WTC11 (cell line): ENCODE measurements around the gene PIGP. TPM values are rescaled to one million over a fixed set of nuclear protein-coding genes. Genes with fewer than 3 reads are reported as not detected.

Experiments
- ATAC-seq: fragments of 200-7000 bp; cut with Tn5 transposase; 2 replicates; pipeline ENCODE4 v1.10.0; 2021; ENCODE audit warnings: mild to moderate bottlenecking, moderate library complexity
- CTCF ChIA-PET: fragments of 300-600 bp; sonication (Branson Sonifier 250); formaldehyde crosslinking; loops from one replicate; lab custom pipeline; 2021; ENCODE audit warnings: antibody characterized with exemption; lab: Charles Lee
- POLR2A ChIA-PET: fragments of 350-600 bp; sonication (Branson Sonifier 250); formaldehyde crosslinking; loops from one replicate; lab custom pipeline; 2021; ENCODE audit warnings: antibody characterized with exemption; lab: Charles Lee
- DNase-seq: peaks from one replicate; pipeline ENCODE4 v3.0.0; 2021; ENCODE audit warnings: low spot score
- H3K27ac Mint-ChIP-seq: 2 replicates; pipeline ENCODE4 v1.8.0; 2021; ENCODE audit warnings: mixed read lengths
- H3K27me3 Mint-ChIP-seq: 2 replicates; pipeline ENCODE4 v1.8.0; 2021; ENCODE audit warnings: low read depth, mild to moderate bottlenecking, moderate library complexity, mixed read lengths
- H3K36me3 Mint-ChIP-seq: 2 replicates; pipeline ENCODE4 v1.8.0; 2021; ENCODE audit warnings: mixed read lengths
- H3K4me1 Mint-ChIP-seq: 2 replicates; pipeline ENCODE4 v1.8.0; 2022; ENCODE audit warnings: mixed read lengths
- H3K4me3 Mint-ChIP-seq: 2 replicates; pipeline ENCODE4 v1.8.0; 2021; ENCODE audit warnings: mild to moderate bottlenecking, moderate library complexity, mixed read lengths
- H3K9me3 Mint-ChIP-seq: 2 replicates; pipeline ENCODE4 v1.8.0; 2021; ENCODE audit warnings: mixed read lengths
- CREB1 ChIP-seq: sonication (generic); formaldehyde crosslinking; IDR thresholded peaks from 2 replicates; pipeline ENCODE4 v1.8.0; 2023; ENCODE audit warnings: mild to moderate bottlenecking, missing genetic modification reagents
- ESRRA ChIP-seq: sonication (generic); formaldehyde crosslinking; IDR thresholded peaks from 2 replicates; pipeline ENCODE4 v1.8.1; 2022; ENCODE audit warnings: mild to moderate bottlenecking, missing genetic modification reagents, borderline replicate concordance
- FOXK1 ChIP-seq: sonication (generic); formaldehyde crosslinking; IDR thresholded peaks from 2 replicates; pipeline ENCODE4 v1.8.0; 2022; ENCODE audit warnings: mild to moderate bottlenecking, moderate library complexity, missing genetic modification reagents
- JAZF1 ChIP-seq: fragments of 250-450 bp; sonication (Bioruptor Pico); IDR thresholded peaks from 2 replicates; pipeline ENCODE4 v1.9.0; 2021; ENCODE audit warnings: moderate library complexity, mild to moderate bottlenecking, inconsistent platforms
- MXD4 ChIP-seq: fragments of 250-450 bp; sonication (Bioruptor Pico); IDR thresholded peaks from 2 replicates; pipeline ENCODE4 v1.8.0; 2021; ENCODE audit warnings: mild to moderate bottlenecking, moderate library complexity, borderline replicate concordance
- NFATC4 ChIP-seq: fragments of 250-450 bp; sonication (Bioruptor Pico); IDR thresholded peaks from 2 replicates; pipeline ENCODE4 v1.9.0; 2021; ENCODE audit warnings: mild to moderate bottlenecking
- NFYB ChIP-seq: sonication (generic); formaldehyde crosslinking; conservative IDR thresholded peaks from 2 replicates; pipeline ENCODE4 v1.8.0; 2022; ENCODE audit warnings: low read depth, missing genetic modification reagents
- NR2C2 ChIP-seq: sonication (generic); formaldehyde crosslinking; IDR thresholded peaks from 2 replicates; pipeline ENCODE4 v1.8.0; 2022; ENCODE audit warnings: mild to moderate bottlenecking, missing genetic modification reagents
- OVOL2 ChIP-seq: fragments of 250-450 bp; sonication (Bioruptor Pico); IDR thresholded peaks from 2 replicates; pipeline ENCODE4 v1.9.0; 2021; ENCODE audit warnings: mild to moderate bottlenecking, borderline replicate concordance
- SMAD4 ChIP-seq: sonication (generic); formaldehyde crosslinking; IDR thresholded peaks from 2 replicates; pipeline ENCODE4 v1.8.0; 2022; ENCODE audit warnings: mild to moderate bottlenecking, missing genetic modification reagents
- SP1 ChIP-seq: sonication (generic); formaldehyde crosslinking; conservative IDR thresholded peaks from 2 replicates; pipeline ENCODE4 v1.8.1; 2022; ENCODE audit warnings: missing genetic modification reagents
- TEAD1 ChIP-seq: sonication (generic); formaldehyde crosslinking; IDR thresholded peaks from 2 replicates; pipeline ENCODE4 v1.8.0; 2022; ENCODE audit warnings: mild to moderate bottlenecking, missing genetic modification reagents
- ZNF423 ChIP-seq: fragments of 250-450 bp; sonication (Bioruptor Pico); IDR thresholded peaks from 2 replicates; pipeline ENCODE4 v2.1.2; 2022; ENCODE audit warnings: mild to moderate bottlenecking, moderate library complexity
- total RNA-seq: library from RNA; stranded (reverse); gene quantifications from 3 replicates; pipeline ENCODE4 v1.2.3, GENCODE V29; 2021
- TF ChIP-seq, protein P1 (sequence below): sonication (generic); formaldehyde crosslinking; IDR thresholded peaks from 2 replicates; pipeline ENCODE4 v1.8.0; 2023; ENCODE audit warnings: mild to moderate bottlenecking, missing genetic modification reagents
- TF ChIP-seq, protein P2 (sequence below): sonication (generic); formaldehyde crosslinking; conservative IDR thresholded peaks from 2 replicates; pipeline ENCODE4 v1.8.1; 2023; ENCODE audit warnings: mild to moderate bottlenecking, low read depth, missing genetic modification reagents, moderate library complexity
- TF ChIP-seq, protein P3 (sequence below): sonication (generic); formaldehyde crosslinking; IDR thresholded peaks from 2 replicates; pipeline ENCODE4 v1.8.1; 2022; ENCODE audit warnings: low read depth, missing genetic modification reagents, borderline replicate concordance
- TF ChIP-seq, protein P4 (sequence below): fragments of 250-450 bp; sonication (Bioruptor Pico); IDR thresholded peaks from 2 replicates; pipeline ENCODE4 v2.1.2; 2022; ENCODE audit warnings: mild to moderate bottlenecking, moderate library complexity
- TF ChIP-seq, protein P5 (sequence below): sonication (generic); formaldehyde crosslinking; IDR thresholded peaks from 2 replicates; pipeline ENCODE4 v1.8.1; 2023; ENCODE audit warnings: mild to moderate bottlenecking, missing genetic modification reagents, moderate library complexity
- TF ChIP-seq, protein P6 (sequence below): sonication (generic); formaldehyde crosslinking; IDR thresholded peaks from 2 replicates; pipeline ENCODE4 v1.8.1; 2023; ENCODE audit warnings: mild to moderate bottlenecking, missing genetic modification reagents, borderline replicate concordance
- TF ChIP-seq, protein P7 (sequence below): fragments of 250-450 bp; sonication (Bioruptor Pico); IDR thresholded peaks from 2 replicates; pipeline ENCODE4 v1.9.0; 2021; ENCODE audit warnings: mild to moderate bottlenecking

PIGP gene
- total RNA-seq, 1 experiment from 2014 or later, result 10.9 TPM

DNA sequence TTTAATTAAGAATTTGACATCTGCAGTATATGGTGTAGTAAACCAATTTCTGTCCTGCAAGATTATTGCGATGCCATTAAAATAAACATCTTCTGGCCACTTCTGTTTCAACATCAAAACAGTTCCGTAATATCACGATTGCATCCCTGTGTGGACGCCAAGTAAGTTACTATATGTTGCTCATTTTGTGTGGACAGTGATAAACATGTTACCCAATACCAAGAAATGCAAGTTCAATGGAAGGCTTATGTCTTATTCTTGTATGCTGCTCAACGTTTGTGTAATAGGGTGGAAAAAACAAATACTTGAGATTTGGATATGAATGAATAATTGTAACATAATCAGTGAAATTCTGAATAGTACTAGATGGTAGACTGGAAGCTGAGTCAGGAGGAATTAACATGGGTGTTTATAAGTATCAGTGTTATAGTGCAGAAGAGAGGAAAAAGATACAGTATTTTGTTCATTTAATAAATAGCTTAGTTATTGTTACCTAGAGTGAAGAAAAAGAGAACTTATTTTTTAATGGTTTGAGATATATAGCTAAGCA lies 15.4 kb upstream of the PIGP start:
- no peak for DNase-seq
- CTCF ChIA-PET, result no interaction called here

More for the DNA sequence above, 15.4 kb upstream of the PIGP start:
- Mint-ChIP-seq H3K27me3 (no peaks in the 10 kb centered on the region), H3K27ac (no peak overlapping the region), H3K9me3 (no peaks in the 10 kb centered on the region), H3K4me3 (no peak overlapping the region), H3K36me3 (no peaks in the 10 kb centered on the region), H3K4me1 (no peaks in the 10 kb centered on the region)
- POLR2A ChIA-PET, result no interaction called here
- TF ChIP-seq MXD4 (CRISPR knock-in tag) (no peak), NFATC4 (CRISPR knock-in tag) (no peak), FOXK1 (CRISPR knock-in tag) (no peak), OVOL2 (CRISPR knock-in tag) (no peak), TEAD1 (CRISPR knock-in tag) (no peak), JAZF1 (CRISPR knock-in tag) (no peak), ESRRA (CRISPR knock-in tag) (no peak), NR2C2 (CRISPR knock-in tag) (no peak), NFYB (CRISPR knock-in tag) (no peak), ZNF423 (CRISPR knock-in tag) (no peak), SP1 (CRISPR knock-in tag) (no peak), CREB1 (no peak), SMAD4 (CRISPR knock-in tag) (no peak)
- TF ChIP-seq, protein P1, sequence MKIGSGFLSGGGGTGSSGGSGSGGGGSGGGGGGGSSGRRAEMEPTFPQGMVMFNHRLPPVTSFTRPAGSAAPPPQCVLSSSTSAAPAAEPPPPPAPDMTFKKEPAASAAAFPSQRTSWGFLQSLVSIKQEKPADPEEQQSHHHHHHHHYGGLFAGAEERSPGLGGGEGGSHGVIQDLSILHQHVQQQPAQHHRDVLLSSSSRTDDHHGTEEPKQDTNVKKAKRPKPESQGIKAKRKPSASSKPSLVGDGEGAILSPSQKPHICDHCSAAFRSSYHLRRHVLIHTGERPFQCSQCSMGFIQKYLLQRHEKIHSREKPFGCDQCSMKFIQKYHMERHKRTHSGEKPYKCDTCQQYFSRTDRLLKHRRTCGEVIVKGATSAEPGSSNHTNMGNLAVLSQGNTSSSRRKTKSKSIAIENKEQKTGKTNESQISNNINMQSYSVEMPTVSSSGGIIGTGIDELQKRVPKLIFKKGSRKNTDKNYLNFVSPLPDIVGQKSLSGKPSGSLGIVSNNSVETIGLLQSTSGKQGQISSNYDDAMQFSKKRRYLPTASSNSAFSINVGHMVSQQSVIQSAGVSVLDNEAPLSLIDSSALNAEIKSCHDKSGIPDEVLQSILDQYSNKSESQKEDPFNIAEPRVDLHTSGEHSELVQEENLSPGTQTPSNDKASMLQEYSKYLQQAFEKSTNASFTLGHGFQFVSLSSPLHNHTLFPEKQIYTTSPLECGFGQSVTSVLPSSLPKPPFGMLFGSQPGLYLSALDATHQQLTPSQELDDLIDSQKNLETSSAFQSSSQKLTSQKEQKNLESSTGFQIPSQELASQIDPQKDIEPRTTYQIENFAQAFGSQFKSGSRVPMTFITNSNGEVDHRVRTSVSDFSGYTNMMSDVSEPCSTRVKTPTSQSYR, result no peak
- TF ChIP-seq, protein P2, sequence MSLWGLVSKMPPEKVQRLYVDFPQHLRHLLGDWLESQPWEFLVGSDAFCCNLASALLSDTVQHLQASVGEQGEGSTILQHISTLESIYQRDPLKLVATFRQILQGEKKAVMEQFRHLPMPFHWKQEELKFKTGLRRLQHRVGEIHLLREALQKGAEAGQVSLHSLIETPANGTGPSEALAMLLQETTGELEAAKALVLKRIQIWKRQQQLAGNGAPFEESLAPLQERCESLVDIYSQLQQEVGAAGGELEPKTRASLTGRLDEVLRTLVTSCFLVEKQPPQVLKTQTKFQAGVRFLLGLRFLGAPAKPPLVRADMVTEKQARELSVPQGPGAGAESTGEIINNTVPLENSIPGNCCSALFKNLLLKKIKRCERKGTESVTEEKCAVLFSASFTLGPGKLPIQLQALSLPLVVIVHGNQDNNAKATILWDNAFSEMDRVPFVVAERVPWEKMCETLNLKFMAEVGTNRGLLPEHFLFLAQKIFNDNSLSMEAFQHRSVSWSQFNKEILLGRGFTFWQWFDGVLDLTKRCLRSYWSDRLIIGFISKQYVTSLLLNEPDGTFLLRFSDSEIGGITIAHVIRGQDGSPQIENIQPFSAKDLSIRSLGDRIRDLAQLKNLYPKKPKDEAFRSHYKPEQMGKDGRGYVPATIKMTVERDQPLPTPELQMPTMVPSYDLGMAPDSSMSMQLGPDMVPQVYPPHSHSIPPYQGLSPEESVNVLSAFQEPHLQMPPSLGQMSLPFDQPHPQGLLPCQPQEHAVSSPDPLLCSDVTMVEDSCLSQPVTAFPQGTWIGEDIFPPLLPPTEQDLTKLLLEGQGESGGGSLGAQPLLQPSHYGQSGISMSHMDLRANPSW (CRISPR knock-in tag), result no peak
- TF ChIP-seq, protein P3, sequence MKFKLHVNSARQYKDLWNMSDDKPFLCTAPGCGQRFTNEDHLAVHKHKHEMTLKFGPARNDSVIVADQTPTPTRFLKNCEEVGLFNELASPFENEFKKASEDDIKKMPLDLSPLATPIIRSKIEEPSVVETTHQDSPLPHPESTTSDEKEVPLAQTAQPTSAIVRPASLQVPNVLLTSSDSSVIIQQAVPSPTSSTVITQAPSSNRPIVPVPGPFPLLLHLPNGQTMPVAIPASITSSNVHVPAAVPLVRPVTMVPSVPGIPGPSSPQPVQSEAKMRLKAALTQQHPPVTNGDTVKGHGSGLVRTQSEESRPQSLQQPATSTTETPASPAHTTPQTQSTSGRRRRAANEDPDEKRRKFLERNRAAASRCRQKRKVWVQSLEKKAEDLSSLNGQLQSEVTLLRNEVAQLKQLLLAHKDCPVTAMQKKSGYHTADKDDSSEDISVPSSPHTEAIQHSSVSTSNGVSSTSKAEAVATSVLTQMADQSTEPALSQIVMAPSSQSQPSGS (CRISPR knock-in tag), result no peak
- TF ChIP-seq, protein P4, sequence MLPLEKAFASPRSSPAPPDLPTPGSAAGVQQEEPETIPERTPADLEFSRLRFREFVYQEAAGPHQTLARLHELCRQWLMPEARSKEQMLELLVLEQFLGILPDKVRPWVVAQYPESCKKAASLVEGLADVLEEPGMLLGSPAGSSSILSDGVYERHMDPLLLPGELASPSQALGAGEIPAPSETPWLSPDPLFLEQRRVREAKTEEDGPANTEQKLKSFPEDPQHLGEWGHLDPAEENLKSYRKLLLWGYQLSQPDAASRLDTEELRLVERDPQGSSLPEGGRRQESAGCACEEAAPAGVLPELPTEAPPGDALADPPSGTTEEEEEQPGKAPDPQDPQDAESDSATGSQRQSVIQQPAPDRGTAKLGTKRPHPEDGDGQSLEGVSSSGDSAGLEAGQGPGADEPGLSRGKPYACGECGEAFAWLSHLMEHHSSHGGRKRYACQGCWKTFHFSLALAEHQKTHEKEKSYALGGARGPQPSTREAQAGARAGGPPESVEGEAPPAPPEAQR (CRISPR knock-in tag), result no peak
- TF ChIP-seq, protein P5, sequence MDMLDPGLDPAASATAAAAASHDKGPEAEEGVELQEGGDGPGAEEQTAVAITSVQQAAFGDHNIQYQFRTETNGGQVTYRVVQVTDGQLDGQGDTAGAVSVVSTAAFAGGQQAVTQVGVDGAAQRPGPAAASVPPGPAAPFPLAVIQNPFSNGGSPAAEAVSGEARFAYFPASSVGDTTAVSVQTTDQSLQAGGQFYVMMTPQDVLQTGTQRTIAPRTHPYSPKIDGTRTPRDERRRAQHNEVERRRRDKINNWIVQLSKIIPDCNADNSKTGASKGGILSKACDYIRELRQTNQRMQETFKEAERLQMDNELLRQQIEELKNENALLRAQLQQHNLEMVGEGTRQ (CRISPR knock-in tag), result no peak
- TF ChIP-seq, protein P6, sequence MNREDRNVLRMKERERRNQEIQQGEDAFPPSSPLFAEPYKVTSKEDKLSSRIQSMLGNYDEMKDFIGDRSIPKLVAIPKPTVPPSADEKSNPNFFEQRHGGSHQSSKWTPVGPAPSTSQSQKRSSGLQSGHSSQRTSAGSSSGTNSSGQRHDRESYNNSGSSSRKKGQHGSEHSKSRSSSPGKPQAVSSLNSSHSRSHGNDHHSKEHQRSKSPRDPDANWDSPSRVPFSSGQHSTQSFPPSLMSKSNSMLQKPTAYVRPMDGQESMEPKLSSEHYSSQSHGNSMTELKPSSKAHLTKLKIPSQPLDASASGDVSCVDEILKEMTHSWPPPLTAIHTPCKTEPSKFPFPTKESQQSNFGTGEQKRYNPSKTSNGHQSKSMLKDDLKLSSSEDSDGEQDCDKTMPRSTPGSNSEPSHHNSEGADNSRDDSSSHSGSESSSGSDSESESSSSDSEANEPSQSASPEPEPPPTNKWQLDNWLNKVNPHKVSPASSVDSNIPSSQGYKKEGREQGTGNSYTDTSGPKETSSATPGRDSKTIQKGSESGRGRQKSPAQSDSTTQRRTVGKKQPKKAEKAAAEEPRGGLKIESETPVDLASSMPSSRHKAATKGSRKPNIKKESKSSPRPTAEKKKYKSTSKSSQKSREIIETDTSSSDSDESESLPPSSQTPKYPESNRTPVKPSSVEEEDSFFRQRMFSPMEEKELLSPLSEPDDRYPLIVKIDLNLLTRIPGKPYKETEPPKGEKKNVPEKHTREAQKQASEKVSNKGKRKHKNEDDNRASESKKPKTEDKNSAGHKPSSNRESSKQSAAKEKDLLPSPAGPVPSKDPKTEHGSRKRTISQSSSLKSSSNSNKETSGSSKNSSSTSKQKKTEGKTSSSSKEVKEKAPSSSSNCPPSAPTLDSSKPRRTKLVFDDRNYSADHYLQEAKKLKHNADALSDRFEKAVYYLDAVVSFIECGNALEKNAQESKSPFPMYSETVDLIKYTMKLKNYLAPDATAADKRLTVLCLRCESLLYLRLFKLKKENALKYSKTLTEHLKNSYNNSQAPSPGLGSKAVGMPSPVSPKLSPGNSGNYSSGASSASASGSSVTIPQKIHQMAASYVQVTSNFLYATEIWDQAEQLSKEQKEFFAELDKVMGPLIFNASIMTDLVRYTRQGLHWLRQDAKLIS (CRISPR knock-in tag), result no peak
- TF ChIP-seq, protein P7, sequence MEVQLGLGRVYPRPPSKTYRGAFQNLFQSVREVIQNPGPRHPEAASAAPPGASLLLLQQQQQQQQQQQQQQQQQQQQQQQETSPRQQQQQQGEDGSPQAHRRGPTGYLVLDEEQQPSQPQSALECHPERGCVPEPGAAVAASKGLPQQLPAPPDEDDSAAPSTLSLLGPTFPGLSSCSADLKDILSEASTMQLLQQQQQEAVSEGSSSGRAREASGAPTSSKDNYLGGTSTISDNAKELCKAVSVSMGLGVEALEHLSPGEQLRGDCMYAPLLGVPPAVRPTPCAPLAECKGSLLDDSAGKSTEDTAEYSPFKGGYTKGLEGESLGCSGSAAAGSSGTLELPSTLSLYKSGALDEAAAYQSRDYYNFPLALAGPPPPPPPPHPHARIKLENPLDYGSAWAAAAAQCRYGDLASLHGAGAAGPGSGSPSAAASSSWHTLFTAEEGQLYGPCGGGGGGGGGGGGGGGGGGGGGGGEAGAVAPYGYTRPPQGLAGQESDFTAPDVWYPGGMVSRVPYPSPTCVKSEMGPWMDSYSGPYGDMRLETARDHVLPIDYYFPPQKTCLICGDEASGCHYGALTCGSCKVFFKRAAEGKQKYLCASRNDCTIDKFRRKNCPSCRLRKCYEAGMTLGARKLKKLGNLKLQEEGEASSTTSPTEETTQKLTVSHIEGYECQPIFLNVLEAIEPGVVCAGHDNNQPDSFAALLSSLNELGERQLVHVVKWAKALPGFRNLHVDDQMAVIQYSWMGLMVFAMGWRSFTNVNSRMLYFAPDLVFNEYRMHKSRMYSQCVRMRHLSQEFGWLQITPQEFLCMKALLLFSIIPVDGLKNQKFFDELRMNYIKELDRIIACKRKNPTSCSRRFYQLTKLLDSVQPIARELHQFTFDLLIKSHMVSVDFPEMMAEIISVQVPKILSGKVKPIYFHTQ (CRISPR knock-in tag), result no peak
- no peak for ATAC-seq
